Central memory CD4-positive, alpha-beta T cell (primary cell): ENCODE measurements around the gene MARVELD1.
A peak's percentile ranks its signal among the peaks of the same experiment; 100 is the strongest.
"Not testable (repeated sequence)": the region's sequence is repeated elsewhere in the genome, so short reads cannot be mapped to it uniquely, and the experiment has no call there.

Experiments
- DNase-seq: peaks from one replicate; pipeline ENCODE4 v3.0.0; 2022

MARVELD1 gene

GRCh38 chr10:97698072-97698655, 15.4 kb upstream of the MARVELD1 start:
- DNase-seq: not testable (repeated sequence)

GRCh38 chr10:97701438-97702069, 12.0 kb upstream of the MARVELD1 start:
- peak; percentile 55 for DNase-seq

GRCh38 chr10:97703398-97704067, 10.0 kb upstream of the MARVELD1 start:
- DNase-seq: no peak

GRCh38 chr10:97704341-97704740, 9.2 kb upstream of the MARVELD1 start:
- no peak for DNase-seq

GRCh38 chr10:97705006-97705670, 8.4 kb upstream of the MARVELD1 start:
- no peak for DNase-seq

GRCh38 chr10:97707134-97707861, 6.2 kb upstream of the MARVELD1 start:
- no peak for DNase-seq

- DNase-seq: no peak
Observed at GRCh38 chr10:97708167-97708566, 5.4 kb upstream of the MARVELD1 start.

GRCh38 chr10:97708976-97709946, 4.3 kb upstream of the MARVELD1 start:
- peak; percentile 25 for DNase-seq

- no peak for DNase-seq
Observed at GRCh38 chr10:97711640-97712572, 1.6 kb upstream of the MARVELD1 start.

GRCh38 chr10:97713826-97714400, 383 bp downstream of the MARVELD1 start:
- DNase-seq: peak; percentile 52

- DNase-seq: no peak
Observed at GRCh38 chr10:97714401-97715258, 1.1 kb downstream of the MARVELD1 start.

GRCh38 chr10:97715259-97715874, 1.8 kb downstream of the MARVELD1 start:
- DNase-seq: no peak

GRCh38 chr10:97717627-97718026, 4.1 kb downstream of the MARVELD1 start:
- DNase-seq: no peak

- DNase-seq: no peak
Observed at GRCh38 chr10:97718178-97718577, 4.6 kb downstream of the MARVELD1 start.

GRCh38 chr10:97718659-97719142, 5.2 kb downstream of the MARVELD1 start:
- DNase-seq: no peak

GRCh38 chr10:97719602-97720001, 6.1 kb downstream of the MARVELD1 start:
- DNase-seq: no peak

- DNase-seq: no peak
Observed at GRCh38 chr10:97721871-97722780, 8.6 kb downstream of the MARVELD1 start.
